Hepatocyte (in vitro differentiated cells): ENCODE measurements around the gene CSNK2A1. TPM values are rescaled to one million over a fixed set of nuclear protein-coding genes. Genes with fewer than 3 reads are reported as not detected.
A peak's percentile ranks its signal among the peaks of the same experiment; 100 is the strongest.

Experiments
- DNase-seq: peaks from one replicate; pipeline ENCODE4 v3.0.0-alpha.2; 2016; ENCODE audit warnings: low spot score
- H2AFZ ChIP-seq: fragments of 200-600 bp; sonication (generic); 2 replicates; pipeline ENCODE4 v1.6.0; 2016; ENCODE audit warnings: antibody characterized with exemption, mild to moderate bottlenecking
- H3K27ac ChIP-seq: fragments of 200-600 bp; sonication (generic); 2 replicates; pipeline ENCODE4 v1.5.1; 2016; ENCODE audit warnings: mild to moderate bottlenecking
- H3K27me3 ChIP-seq: fragments of 200-600 bp; sonication (generic); 2 replicates; pipeline ENCODE4 v1.6.1; 2016
- H3K36me3 ChIP-seq: fragments of 200-600 bp; sonication (generic); replicated peaks from 2 replicates; pipeline ENCODE4 v1.5.1; 2016; ENCODE audit warnings: low read depth; ENCODE audit not compliant: insufficient read depth
- H3K4me1 ChIP-seq: fragments of 200-600 bp; sonication (generic); 2 replicates; pipeline ENCODE4 v1.5.1; 2016; ENCODE audit warnings: mild to moderate bottlenecking, moderate library complexity; ENCODE audit not compliant: insufficient read depth
- H3K4me2 ChIP-seq: fragments of 200-600 bp; sonication (generic); 2 replicates; pipeline ENCODE4 v1.6.0; 2016
- H3K4me3 ChIP-seq: fragments of 200-600 bp; sonication (generic); 2 replicates; pipeline ENCODE4 v1.5.1; 2016; ENCODE audit warnings: mild to moderate bottlenecking
- H3K79me2 ChIP-seq: fragments of 200-600 bp; sonication (generic); 2 replicates; pipeline ENCODE4 v1.6.0; 2017; ENCODE audit warnings: mild to moderate bottlenecking
- H3K9me2 ChIP-seq: fragments of 200-600 bp; sonication (generic); replicated peaks from 2 replicates; pipeline ENCODE4 v1.6.0; 2017; ENCODE audit warnings: mild to moderate bottlenecking; ENCODE audit not compliant: insufficient read depth
- H3K9me3 ChIP-seq: fragments of 200-600 bp; sonication (generic); 2 replicates; pipeline ENCODE4 v1.5.1; 2016; ENCODE audit warnings: low read depth, mild to moderate bottlenecking
- H4K20me1 ChIP-seq: fragments of 200-600 bp; sonication (generic); 2 replicates; pipeline ENCODE4 v1.6.0; 2016; ENCODE audit warnings: mild to moderate bottlenecking; ENCODE audit not compliant: insufficient read depth, poor library complexity, severe bottlenecking
- CTCF ChIP-seq: fragments of 200-600 bp; sonication (generic); IDR thresholded peaks from 2 replicates; pipeline ENCODE4 v1.5.1; 2016; ENCODE audit warnings: antibody characterized with exemption, mild to moderate bottlenecking; ENCODE audit not compliant: poor library complexity
- EZH2 ChIP-seq: fragments of 200-600 bp; sonication (generic); IDR thresholded peaks from 2 replicates; pipeline ENCODE4 v1.6.1; 2016; ENCODE audit warnings: antibody characterized with exemption, mild to moderate bottlenecking, borderline replicate concordance
- EZH2phosphoT487 ChIP-seq: fragments of 200-600 bp; sonication (generic); IDR thresholded peaks from one replicate; pipeline ENCODE4 v1.6.1; 2018; ENCODE audit warnings: antibody characterized with exemption, mild to moderate bottlenecking, low read depth, moderate library complexity; ENCODE audit not compliant: unreplicated experiment, severe bottlenecking
- WGBS: methylation state at CpG from one replicate; pipeline ENCODE4 v1.1.6; 2016; ENCODE audit warnings: low lambda C conversion rate; ENCODE audit errors: missing lambda C conversion rate; 5-methylcytosine and 5-hydroxymethylcytosine counted together
- polyA plus RNA-seq: library from polyadenylated mRNA; unstranded; fragments of >200 nt; fragmentation: Nextera tagmentation; extraction: Ambion mirVana; gene quantifications from 2 replicates; pipeline ENCODE4 v1.2.1, GENCODE V29; 2016
- total RNA-seq: library from RNA; depleted of rRNA; stranded (reverse); fragments of >200 nt; gene quantifications from 2 replicates; pipeline ENCODE4 v1.2.3, GENCODE V29; 2014

Gene CSNK2A1
- total and polyA plus RNA-seq, 2 experiments from 2014 or later = 65.6 to 173 TPM

GRCh38 chr20:431012-431904, 112.3 kb downstream of the CSNK2A1 start:
- Histone ChIP-seq H3K9me3 (no peaks in the 10 kb centered on the region), H3K27me3 (no peaks in the 10 kb centered on the region), H3K36me3 (no peaks in the 10 kb centered on the region), H3K27ac (no peak overlapping the region), H3K9me2 (no peaks in the 10 kb centered on the region), H3K79me2 (no peaks in the 10 kb centered on the region), H2AFZ (no peak overlapping the region), H3K4me1 (no peaks in the 10 kb centered on the region), H4K20me1 (no peaks in the 10 kb centered on the region), H3K4me2 (no peak overlapping the region), H3K4me3 (no peak overlapping the region)
- DNase-seq = peak; percentile 81
- TF ChIP-seq CTCF (peak; percentile 67), EZH2phosphoT487 (no peak), EZH2 (no peak)
- 77% methylated on average over 16 of the region's 17 CpGs for WGBS

DNA sequence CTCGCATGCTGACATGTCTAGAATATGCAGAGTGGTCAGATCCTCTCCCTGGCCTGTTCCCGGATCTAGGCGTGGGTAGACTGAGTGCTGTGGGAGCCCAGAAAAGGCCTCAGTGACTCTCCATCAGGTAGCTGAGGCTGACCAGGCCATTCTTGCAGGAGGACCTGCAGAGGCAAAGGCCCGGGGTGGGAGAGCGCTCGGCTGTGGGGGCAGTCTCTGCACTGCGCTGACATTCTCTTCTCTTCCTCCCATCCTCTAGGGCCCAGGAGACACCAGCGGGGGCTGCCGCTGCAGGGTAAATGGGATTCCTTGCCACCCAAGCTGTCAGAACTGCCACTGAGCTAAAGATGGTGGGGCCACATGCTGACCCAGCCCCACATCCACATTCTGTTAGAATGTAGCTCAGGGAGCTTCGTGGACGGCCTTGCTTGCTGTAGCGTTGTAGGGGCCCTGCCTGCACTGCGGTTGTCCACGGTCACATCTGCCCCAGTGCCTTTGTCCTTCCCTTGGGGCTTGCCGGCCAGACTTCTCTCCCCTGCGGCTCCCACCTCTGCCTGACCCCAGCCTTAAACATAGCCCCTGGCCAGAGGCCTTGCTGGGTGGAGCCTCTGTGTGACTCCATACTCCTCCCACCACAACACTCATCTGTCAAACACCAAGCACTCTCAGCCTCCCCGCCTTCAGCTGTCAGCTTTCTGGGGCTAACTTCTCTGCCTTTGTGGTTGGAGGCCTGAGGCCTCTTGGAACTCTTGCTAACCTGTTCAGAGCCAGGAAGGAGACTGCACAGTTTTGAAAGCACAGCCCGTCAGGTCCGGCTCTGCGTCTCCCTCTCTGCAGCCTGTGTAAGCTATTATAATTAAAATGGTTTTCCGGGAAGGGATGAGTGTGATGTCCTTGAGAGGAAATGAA, 113.2 kb downstream of the CSNK2A1 start:
- H3K36me3 ChIP-seq = no peaks in the 10 kb centered on the region
- DNase-seq = no peak
- no peaks in the 10 kb centered on the region for H3K79me2 ChIP-seq
- H3K27me3 ChIP-seq = no peaks in the 10 kb centered on the region
- H3K4me3 ChIP-seq = no peak overlapping the region
- no peaks in the 10 kb centered on the region for H4K20me1 ChIP-seq
- H3K27ac ChIP-seq = no peak overlapping the region
- no peak overlapping the region for H2AFZ ChIP-seq
- 93% methylated on average over 21 of the region's 21 CpGs for WGBS
- no peak overlapping the region for H3K4me2 ChIP-seq
- no peak for TF ChIP-seq EZH2phosphoT487
- no peak for TF ChIP-seq EZH2
- no peak for TF ChIP-seq CTCF
- no peaks in the 10 kb centered on the region for H3K9me2 ChIP-seq
- no peaks in the 10 kb centered on the region for H3K4me1 ChIP-seq
- no peaks in the 10 kb centered on the region for H3K9me3 ChIP-seq

DNA sequence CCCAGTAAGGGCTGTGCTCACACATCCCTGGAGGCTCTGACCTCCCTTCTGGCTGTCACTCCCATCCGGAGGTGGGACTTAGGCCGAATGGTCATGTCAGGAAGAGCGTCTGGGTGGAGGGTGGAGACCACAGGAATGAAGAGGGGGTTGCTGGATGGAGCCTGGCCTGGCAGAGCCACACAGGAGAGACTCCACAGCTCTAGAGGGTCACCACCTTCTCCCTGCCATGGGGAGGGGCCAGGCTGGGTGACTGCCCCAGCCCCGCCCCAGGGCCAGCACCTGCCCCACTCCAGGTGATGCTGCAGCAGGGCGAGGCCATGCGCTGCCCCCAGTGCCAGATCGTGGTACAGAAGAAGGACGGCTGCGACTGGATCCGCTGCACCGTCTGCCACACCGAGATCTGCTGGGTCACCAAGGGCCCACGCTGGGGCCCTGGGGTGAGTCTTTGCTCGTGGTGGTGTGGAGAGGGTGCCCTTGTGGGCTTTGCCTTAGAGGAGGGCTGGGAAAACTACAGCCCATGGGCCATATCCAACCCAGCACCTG, 114.9 kb downstream of the CSNK2A1 start:
- 92% methylated on average over 14 of the region's 14 CpGs for WGBS

More for the DNA sequence above, 114.9 kb downstream of the CSNK2A1 start:
- H3K27ac ChIP-seq = no peak overlapping the region
- H3K4me3 ChIP-seq = no peak overlapping the region
- no peak overlapping the region for H3K4me2 ChIP-seq
- no peaks in the 10 kb centered on the region for H3K9me2 ChIP-seq
- TF ChIP-seq EZH2 (no peak), CTCF (no peak)
- H3K79me2 ChIP-seq = no peaks in the 10 kb centered on the region
- no peaks in the 10 kb centered on the region for H3K36me3 ChIP-seq
- no peaks in the 10 kb centered on the region for H3K9me3 ChIP-seq
- DNase-seq = no peak
- no peak overlapping the region for H2AFZ ChIP-seq
- H4K20me1 ChIP-seq = no peaks in the 10 kb centered on the region
- no peaks in the 10 kb centered on the region for H3K4me1 ChIP-seq
- H3K27me3 ChIP-seq = no peaks in the 10 kb centered on the region
